GM23338 (cell line): ENCODE results near the gene AP3D1. TPM values are rescaled to one million over a fixed set of nuclear protein-coding genes. Genes with fewer than 3 reads are reported as not detected.

Experiments
- ATAC-seq: fragments of 200-7000 bp; cut with Tn5 transposase; 3 replicates; pipeline ENCODE4 v1.9.1; 2020
- DNase-seq: peaks from one replicate; pipeline ENCODE4 v3.0.0-alpha.2; 2015; ENCODE audit warnings: low spot score
- H2AFZ ChIP-seq: fragments of 200-600 bp; sonication (generic); 2 replicates; pipeline ENCODE4 v1.8.0; 2016; ENCODE audit warnings: antibody characterized with exemption, mild to moderate bottlenecking, moderate library complexity
- H3F3A ChIP-seq: fragments of 200-600 bp; sonication (generic); replicated peaks from 2 replicates; pipeline ENCODE4 v1.8.0; 2017; ENCODE audit warnings: antibody characterized with exemption, mixed run types, low read depth
- H3K27ac ChIP-seq: fragments of 200-600 bp; sonication (generic); 2 replicates; pipeline ENCODE4 v1.6.1; 2016; ENCODE audit warnings: low read depth
- H3K27me3 ChIP-seq: fragments of 200-600 bp; sonication (generic); 2 replicates; pipeline ENCODE4 v1.8.0; 2016; ENCODE audit warnings: mild to moderate bottlenecking, mixed run types, moderate library complexity; ENCODE audit not compliant: insufficient read depth
- H3K36me3 ChIP-seq: fragments of 200-600 bp; sonication (generic); 2 replicates; pipeline ENCODE4 v1.8.0; 2016; ENCODE audit warnings: mild to moderate bottlenecking; ENCODE audit not compliant: insufficient read depth
- H3K4me1 ChIP-seq: fragments of 200-600 bp; sonication (generic); 2 replicates; pipeline ENCODE4 v1.8.0; 2016; ENCODE audit warnings: mild to moderate bottlenecking, moderate library complexity; ENCODE audit not compliant: insufficient read depth
- H3K4me2 ChIP-seq: fragments of 200-600 bp; sonication (generic); 2 replicates; pipeline ENCODE4 v1.7.1; 2017; ENCODE audit warnings: mixed run types
- H3K4me3 ChIP-seq: fragments of 200-600 bp; sonication (generic); 2 replicates; pipeline ENCODE4 v1.6.1; 2016; ENCODE audit warnings: mixed run types
- H3K79me2 ChIP-seq: fragments of 200-600 bp; sonication (generic); replicated peaks from 2 replicates; pipeline ENCODE4 v1.8.0; 2017; ENCODE audit warnings: mild to moderate bottlenecking; ENCODE audit not compliant: insufficient read depth
- H3K9me2 ChIP-seq: fragments of 200-600 bp; sonication (generic); 2 replicates; pipeline ENCODE4 v1.8.0; 2017; ENCODE audit not compliant: insufficient read depth
- H4K20me1 ChIP-seq: fragments of 200-600 bp; sonication (generic); replicated peaks from 2 replicates; pipeline ENCODE4 v1.8.0; 2017; ENCODE audit warnings: mild to moderate bottlenecking; ENCODE audit not compliant: insufficient read depth
- H3K27ac Mint-ChIP-seq: 2 replicates; pipeline ENCODE4 v1.8.0; 2020; ENCODE audit warnings: inconsistent platforms, mild to moderate bottlenecking, moderate library complexity, mixed read lengths
- H3K27me3 Mint-ChIP-seq: 3 replicates; pipeline ENCODE4 v1.8.0; 2022; ENCODE audit warnings: low read depth, mild to moderate bottlenecking, moderate library complexity, mixed read lengths, inconsistent platforms; ENCODE audit not compliant: insufficient read depth, poor library complexity
- H3K36me3 Mint-ChIP-seq: 3 replicates; pipeline ENCODE4 v1.8.0; 2021; ENCODE audit warnings: low read depth, mild to moderate bottlenecking, inconsistent platforms, moderate library complexity, mixed read lengths
- H3K4me1 Mint-ChIP-seq: 3 replicates; pipeline ENCODE4 v1.8.0; 2020; ENCODE audit warnings: mild to moderate bottlenecking, inconsistent platforms, mixed read lengths
- H3K4me3 Mint-ChIP-seq: 3 replicates; pipeline ENCODE4 v1.8.0; 2021; ENCODE audit warnings: moderate library complexity, mild to moderate bottlenecking, inconsistent platforms, mixed read lengths
- H3K9me3 Mint-ChIP-seq: 3 replicates; pipeline ENCODE4 v1.8.0; 2020; ENCODE audit warnings: moderate library complexity, mild to moderate bottlenecking, inconsistent platforms, mixed read lengths
- CREB1 ChIP-seq: fragments of 250-450 bp; sonication (Bioruptor Pico); IDR thresholded peaks from 2 replicates; pipeline ENCODE4 v1.5.0; 2020; ENCODE audit warnings: low read depth, mild to moderate bottlenecking, moderate library complexity
- EZH2 ChIP-seq: fragments of 200-600 bp; sonication (generic); IDR thresholded peaks from one replicate; pipeline ENCODE4 v1.8.0; 2017; ENCODE audit warnings: antibody characterized with exemption, mild to moderate bottlenecking, low read depth; ENCODE audit not compliant: unreplicated experiment
- EZH2phosphoT487 ChIP-seq: fragments of 200-600 bp; sonication (generic); IDR thresholded peaks from one replicate; pipeline ENCODE4 v1.8.1; 2018; ENCODE audit warnings: antibody characterized with exemption; ENCODE audit not compliant: unreplicated experiment
- JUNB ChIP-seq: IDR thresholded peaks from one replicate; pipeline ENCODE4 v1.6.1; 2016; ENCODE audit warnings: antibody characterized with exemption; ENCODE audit not compliant: unreplicated experiment
- NANOG ChIP-seq: IDR thresholded peaks from 2 replicates; pipeline ENCODE4 v1.6.1; 2016; ENCODE audit warnings: antibody characterized with exemption, borderline replicate concordance
- POLR2AphosphoS5 ChIP-seq: IDR thresholded peaks from 2 replicates; pipeline ENCODE4 v1.6.1; 2016; ENCODE audit warnings: antibody characterized with exemption, low read depth
- STAT1 ChIP-seq: IDR thresholded peaks from one replicate; pipeline ENCODE4 v1.6.1; 2016; ENCODE audit warnings: antibody characterized with exemption; ENCODE audit not compliant: unreplicated experiment
- ZNF114 ChIP-seq: fragments of 250-450 bp; sonication (Bioruptor Pico); IDR thresholded peaks from 2 replicates; pipeline ENCODE4 v1.5.0; 2020; ENCODE audit warnings: mild to moderate bottlenecking, moderate library complexity
- ZNF331 ChIP-seq: fragments of 250-450 bp; sonication (Bioruptor Pico); IDR thresholded peaks from 2 replicates; pipeline ENCODE4 v1.5.0; 2020; ENCODE audit warnings: low read depth, mild to moderate bottlenecking, moderate library complexity
- polyA plus RNA-seq: library from polyadenylated mRNA; unstranded; fragments of >200 nt; fragmentation: Nextera tagmentation; extraction: Ambion mirVana; gene quantifications from 2 replicates; pipeline ENCODE4 v1.2.1, GENCODE V29; 2016
- total RNA-seq: library from RNA; depleted of rRNA; stranded (reverse); fragments of >200 nt; shearing (Covaris generic); gene quantifications from 2 replicates; pipeline ENCODE4 v1.2.3, GENCODE V29; 2014
- TF ChIP-seq, protein P1 (sequence below), 2 experiments: fragments of 200-600 bp in 1 of 2; sonication (generic) in 1 of 2; conservative IDR thresholded peaks; 2 replicates each; pipeline versions ENCODE4 v1.5.1 to v1.6.1; 2016 to 2017; ENCODE audit warnings: antibody characterized with exemption in 2 of 2, low read depth in 2 of 2, mild to moderate bottlenecking in 2 of 2, moderate library complexity in 1 of 2
- TF ChIP-seq, protein P2 (sequence below): IDR thresholded peaks from one replicate; pipeline ENCODE4 v1.6.1; 2018; ENCODE audit warnings: antibody characterized with exemption; ENCODE audit not compliant: unreplicated experiment
- TF ChIP-seq, protein P3 (sequence below): fragments of 250-450 bp; sonication (Bioruptor Pico); IDR thresholded peaks from 2 replicates; pipeline ENCODE4 v1.5.0; 2020; ENCODE audit warnings: mild to moderate bottlenecking, moderate library complexity
- TF ChIP-seq, protein P4 (sequence below): IDR thresholded peaks from 2 replicates; pipeline ENCODE4 v1.6.1; 2016; ENCODE audit warnings: antibody characterized with exemption

The AP3D1 gene
- total and polyA plus RNA-seq, 2 experiments from 2014 or later = 101 to 236 TPM

DNA sequence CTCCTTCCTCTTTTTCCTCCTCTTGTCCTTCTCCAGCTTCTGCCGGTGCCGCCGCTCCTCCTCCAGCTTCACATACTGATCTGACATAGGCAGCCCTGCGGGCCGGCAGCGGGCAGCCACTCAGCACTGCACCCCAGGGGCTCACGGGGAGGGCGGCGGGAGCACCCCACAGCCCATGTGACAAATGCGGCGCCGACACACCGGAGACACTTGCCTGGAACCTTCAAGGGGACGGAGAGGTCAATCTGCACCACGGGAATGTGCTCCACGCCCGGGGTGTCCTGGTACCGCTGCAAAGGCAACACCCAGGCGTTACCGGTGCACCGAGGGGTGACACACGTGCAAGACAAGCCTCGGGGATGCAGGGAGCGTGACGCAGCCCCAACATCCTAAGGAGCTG is 36.0 kb downstream of the AP3D1 start:
- no peaks in the 10 kb centered on the region for H3K27me3 ChIP-seq
- H3K4me2 ChIP-seq = no peak overlapping the region
- no peaks in the 10 kb centered on the region for H3K9me2 ChIP-seq
- H3K79me2 ChIP-seq = no peaks in the 10 kb centered on the region
- no peak overlapping the region for H2AFZ ChIP-seq
- ATAC-seq = no peak
- TF ChIP-seq, protein P1, sequence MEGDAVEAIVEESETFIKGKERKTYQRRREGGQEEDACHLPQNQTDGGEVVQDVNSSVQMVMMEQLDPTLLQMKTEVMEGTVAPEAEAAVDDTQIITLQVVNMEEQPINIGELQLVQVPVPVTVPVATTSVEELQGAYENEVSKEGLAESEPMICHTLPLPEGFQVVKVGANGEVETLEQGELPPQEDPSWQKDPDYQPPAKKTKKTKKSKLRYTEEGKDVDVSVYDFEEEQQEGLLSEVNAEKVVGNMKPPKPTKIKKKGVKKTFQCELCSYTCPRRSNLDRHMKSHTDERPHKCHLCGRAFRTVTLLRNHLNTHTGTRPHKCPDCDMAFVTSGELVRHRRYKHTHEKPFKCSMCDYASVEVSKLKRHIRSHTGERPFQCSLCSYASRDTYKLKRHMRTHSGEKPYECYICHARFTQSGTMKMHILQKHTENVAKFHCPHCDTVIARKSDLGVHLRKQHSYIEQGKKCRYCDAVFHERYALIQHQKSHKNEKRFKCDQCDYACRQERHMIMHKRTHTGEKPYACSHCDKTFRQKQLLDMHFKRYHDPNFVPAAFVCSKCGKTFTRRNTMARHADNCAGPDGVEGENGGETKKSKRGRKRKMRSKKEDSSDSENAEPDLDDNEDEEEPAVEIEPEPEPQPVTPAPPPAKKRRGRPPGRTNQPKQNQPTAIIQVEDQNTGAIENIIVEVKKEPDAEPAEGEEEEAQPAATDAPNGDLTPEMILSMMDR (conservative IDR thresholded peaks at IDR 0.05; ENCODE audit: low read depth in 2 of 2) = no peak
- TF ChIP-seq POLR2AphosphoS5 (no peak), STAT1 (no peak), ZNF114 (no peak), JUNB (no peak), EZH2phosphoT487 (no peak), ZNF331 (CRISPR knock-in tag) (no peak), NANOG (no peak), CREB1 (CRISPR knock-in tag) (no peak), EZH2 (no peak)
- TF ChIP-seq, protein P2, sequence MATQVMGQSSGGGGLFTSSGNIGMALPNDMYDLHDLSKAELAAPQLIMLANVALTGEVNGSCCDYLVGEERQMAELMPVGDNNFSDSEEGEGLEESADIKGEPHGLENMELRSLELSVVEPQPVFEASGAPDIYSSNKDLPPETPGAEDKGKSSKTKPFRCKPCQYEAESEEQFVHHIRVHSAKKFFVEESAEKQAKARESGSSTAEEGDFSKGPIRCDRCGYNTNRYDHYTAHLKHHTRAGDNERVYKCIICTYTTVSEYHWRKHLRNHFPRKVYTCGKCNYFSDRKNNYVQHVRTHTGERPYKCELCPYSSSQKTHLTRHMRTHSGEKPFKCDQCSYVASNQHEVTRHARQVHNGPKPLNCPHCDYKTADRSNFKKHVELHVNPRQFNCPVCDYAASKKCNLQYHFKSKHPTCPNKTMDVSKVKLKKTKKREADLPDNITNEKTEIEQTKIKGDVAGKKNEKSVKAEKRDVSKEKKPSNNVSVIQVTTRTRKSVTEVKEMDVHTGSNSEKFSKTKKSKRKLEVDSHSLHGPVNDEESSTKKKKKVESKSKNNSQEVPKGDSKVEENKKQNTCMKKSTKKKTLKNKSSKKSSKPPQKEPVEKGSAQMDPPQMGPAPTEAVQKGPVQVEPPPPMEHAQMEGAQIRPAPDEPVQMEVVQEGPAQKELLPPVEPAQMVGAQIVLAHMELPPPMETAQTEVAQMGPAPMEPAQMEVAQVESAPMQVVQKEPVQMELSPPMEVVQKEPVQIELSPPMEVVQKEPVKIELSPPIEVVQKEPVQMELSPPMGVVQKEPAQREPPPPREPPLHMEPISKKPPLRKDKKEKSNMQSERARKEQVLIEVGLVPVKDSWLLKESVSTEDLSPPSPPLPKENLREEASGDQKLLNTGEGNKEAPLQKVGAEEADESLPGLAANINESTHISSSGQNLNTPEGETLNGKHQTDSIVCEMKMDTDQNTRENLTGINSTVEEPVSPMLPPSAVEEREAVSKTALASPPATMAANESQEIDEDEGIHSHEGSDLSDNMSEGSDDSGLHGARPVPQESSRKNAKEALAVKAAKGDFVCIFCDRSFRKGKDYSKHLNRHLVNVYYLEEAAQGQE = no peak
- TF ChIP-seq, protein P3, sequence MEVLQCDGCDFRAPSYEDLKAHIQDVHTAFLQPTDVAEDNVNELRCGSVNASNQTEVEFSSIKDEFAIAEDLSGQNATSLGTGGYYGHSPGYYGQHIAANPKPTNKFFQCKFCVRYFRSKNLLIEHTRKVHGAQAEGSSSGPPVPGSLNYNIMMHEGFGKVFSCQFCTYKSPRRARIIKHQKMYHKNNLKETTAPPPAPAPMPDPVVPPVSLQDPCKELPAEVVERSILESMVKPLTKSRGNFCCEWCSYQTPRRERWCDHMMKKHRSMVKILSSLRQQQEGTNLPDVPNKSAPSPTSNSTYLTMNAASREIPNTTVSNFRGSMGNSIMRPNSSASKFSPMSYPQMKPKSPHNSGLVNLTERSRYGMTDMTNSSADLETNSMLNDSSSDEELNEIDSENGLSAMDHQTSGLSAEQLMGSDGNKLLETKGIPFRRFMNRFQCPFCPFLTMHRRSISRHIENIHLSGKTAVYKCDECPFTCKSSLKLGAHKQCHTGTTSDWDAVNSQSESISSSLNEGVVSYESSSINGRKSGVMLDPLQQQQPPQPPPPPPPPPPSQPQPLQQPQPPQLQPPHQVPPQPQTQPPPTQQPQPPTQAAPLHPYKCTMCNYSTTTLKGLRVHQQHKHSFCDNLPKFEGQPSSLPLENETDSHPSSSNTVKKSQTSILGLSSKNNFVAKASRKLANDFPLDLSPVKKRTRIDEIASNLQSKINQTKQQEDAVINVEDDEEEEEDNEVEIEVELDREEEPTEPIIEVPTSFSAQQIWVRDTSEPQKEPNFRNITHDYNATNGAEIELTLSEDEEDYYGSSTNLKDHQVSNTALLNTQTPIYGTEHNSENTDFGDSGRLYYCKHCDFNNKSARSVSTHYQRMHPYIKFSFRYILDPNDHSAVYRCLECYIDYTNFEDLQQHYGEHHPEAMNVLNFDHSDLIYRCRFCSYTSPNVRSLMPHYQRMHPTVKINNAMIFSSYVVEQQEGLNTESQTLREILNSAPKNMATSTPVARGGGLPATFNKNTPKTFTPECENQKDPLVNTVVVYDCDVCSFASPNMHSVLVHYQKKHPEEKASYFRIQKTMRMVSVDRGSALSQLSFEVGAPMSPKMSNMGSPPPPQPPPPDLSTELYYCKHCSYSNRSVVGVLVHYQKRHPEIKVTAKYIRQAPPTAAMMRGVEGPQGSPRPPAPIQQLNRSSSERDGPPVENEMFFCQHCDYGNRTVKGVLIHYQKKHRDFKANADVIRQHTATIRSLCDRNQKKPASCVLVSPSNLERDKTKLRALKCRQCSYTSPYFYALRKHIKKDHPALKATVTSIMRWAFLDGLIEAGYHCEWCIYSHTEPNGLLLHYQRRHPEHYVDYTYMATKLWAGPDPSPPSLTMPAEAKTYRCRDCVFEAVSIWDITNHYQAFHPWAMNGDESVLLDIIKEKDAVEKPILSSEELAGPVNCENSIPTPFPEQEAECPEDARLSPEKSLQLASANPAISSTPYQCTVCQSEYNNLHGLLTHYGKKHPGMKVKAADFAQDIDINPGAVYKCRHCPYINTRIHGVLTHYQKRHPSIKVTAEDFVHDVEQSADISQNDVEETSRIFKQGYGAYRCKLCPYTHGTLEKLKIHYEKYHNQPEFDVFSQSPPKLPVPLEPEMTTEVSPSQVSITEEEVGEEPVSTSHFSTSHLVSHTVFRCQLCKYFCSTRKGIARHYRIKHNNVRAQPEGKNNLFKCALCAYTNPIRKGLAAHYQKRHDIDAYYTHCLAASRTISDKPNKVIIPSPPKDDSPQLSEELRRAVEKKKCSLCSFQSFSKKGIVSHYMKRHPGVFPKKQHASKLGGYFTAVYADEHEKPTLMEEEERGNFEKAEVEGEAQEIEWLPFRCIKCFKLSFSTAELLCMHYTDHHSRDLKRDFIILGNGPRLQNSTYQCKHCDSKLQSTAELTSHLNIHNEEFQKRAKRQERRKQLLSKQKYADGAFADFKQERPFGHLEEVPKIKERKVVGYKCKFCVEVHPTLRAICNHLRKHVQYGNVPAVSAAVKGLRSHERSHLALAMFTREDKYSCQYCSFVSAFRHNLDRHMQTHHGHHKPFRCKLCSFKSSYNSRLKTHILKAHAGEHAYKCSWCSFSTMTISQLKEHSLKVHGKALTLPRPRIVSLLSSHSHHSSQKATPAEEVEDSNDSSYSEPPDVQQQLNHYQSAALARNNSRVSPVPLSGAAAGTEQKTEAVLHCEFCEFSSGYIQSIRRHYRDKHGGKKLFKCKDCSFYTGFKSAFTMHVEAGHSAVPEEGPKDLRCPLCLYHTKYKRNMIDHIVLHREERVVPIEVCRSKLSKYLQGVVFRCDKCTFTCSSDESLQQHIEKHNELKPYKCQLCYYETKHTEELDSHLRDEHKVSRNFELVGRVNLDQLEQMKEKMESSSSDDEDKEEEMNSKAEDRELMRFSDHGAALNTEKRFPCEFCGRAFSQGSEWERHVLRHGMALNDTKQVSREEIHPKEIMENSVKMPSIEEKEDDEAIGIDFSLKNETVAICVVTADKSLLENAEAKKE (CRISPR knock-in tag) = no peak
- TF ChIP-seq, protein P4, sequence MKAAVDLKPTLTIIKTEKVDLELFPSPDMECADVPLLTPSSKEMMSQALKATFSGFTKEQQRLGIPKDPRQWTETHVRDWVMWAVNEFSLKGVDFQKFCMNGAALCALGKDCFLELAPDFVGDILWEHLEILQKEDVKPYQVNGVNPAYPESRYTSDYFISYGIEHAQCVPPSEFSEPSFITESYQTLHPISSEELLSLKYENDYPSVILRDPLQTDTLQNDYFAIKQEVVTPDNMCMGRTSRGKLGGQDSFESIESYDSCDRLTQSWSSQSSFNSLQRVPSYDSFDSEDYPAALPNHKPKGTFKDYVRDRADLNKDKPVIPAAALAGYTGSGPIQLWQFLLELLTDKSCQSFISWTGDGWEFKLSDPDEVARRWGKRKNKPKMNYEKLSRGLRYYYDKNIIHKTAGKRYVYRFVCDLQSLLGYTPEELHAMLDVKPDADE = no peak
- H3K4me1 ChIP-seq = no peaks in the 10 kb centered on the region
- peaks cover 4% of the 10 kb centered on the region; the same call in 1 of the 2 replicates for H3F3A ChIP-seq
- peaks cover 10% of the 10 kb centered on the region for H4K20me1 ChIP-seq
- no peak overlapping the region for H3K27ac Mint-ChIP-seq
- no peak for DNase-seq
- H3K36me3 ChIP-seq = peaks cover 30% of the 10 kb centered on the region
- H3K27me3 Mint-ChIP-seq = peaks cover 5% of the 10 kb centered on the region
- H3K4me3 ChIP-seq = no peak overlapping the region
- peaks cover 74% of the 10 kb centered on the region for H3K36me3 Mint-ChIP-seq
- H3K27ac ChIP-seq = no peak overlapping the region
- H3K9me3 Mint-ChIP-seq = no peaks in the 10 kb centered on the region
- H3K4me3 Mint-ChIP-seq = no peak overlapping the region
- no peaks in the 10 kb centered on the region; the same call in 2 of the 3 replicates for H3K4me1 Mint-ChIP-seq
